ENCODE data around the gene CDH13. TPM values are rescaled to one million over a fixed set of nuclear protein-coding genes. Genes with fewer than 3 reads are reported as not detected.
A peak's percentile ranks its signal among the peaks of the same experiment; 100 is the strongest.

The CDH13 gene
- total RNA-seq, 2 donors from 2014 or later, result 2.9 TPM; not detected in 1

DNA sequence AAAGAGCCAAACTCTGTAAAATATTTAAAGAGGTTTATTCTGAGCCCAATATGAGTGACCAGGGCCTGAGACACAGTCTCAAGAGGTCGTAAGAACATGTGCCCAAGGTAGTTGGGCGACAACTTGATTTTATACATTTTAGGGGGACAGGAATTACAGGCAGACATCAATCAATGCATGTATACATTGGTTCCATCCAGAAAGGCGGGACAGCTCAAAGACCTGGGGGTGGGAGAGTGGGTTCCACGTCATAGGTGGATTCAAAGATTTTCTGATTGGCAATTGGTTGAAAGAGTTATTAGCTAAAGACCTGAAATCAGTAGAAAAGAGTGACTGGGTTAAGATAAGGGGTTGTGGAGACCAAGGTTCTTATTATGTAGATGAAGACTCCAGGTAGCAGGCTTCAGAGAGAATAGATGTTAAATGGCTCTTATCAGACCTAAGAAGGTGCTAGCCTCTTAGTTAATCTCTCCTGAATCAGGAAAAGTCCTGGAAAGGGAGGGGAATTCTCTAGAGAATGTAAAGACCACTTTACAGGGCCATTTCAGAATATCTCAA is 1213.4 kb downstream of the CDH13 start:
- Histone ChIP-seq H3K27ac (no peak overlapping the region), H3K27me3 (no peaks in the 10 kb centered on the region), H3K36me3 (replicated peaks in 1 of 2; ENCODE audit: insufficient read depth in 1 of 2, low read depth in 2 of 2) (no peaks in the 10 kb centered on the region), H3K4me3 (no peak overlapping the region), H3K9me3 (no peaks in the 10 kb centered on the region), H3K4me1 (no peaks in the 10 kb centered on the region)
- no peak for ATAC-seq
- DNase-seq, result no peak
- TF ChIP-seq CTCF (IDR thresholded peaks at IDR 0.05), result no peak
- no peak for TF ChIP-seq POLR2A (IDR thresholded peaks at IDR 0.05)
- intact Hi-C loops (cut with DNase I), result no loop called here
- WGBS, 2 donors, result 67 to 74% methylated on average over 4 of the region's 4 CpGs

- H3K27me3 ChIP-seq, result no peaks in the 10 kb centered on the region
- WGBS, 2 donors, result 61 to 68% methylated on average over 7 of the region's 7 CpGs
- intact Hi-C loops (cut with DNase I), result no loop called here
These were observed 1215.5 kb downstream of the CDH13 start for GRCh38 chr16:83842291-83842690.

GRCh38 chr16:83842756-83843507 is 1216.2 kb downstream of the CDH13 start:
- H3K27me3 ChIP-seq, result no peaks in the 10 kb centered on the region
- no peak overlapping the region for H3K4me3 ChIP-seq
- WGBS, 2 donors, result 42 to 66% methylated on average over 9 of the region's 9 CpGs
- intact Hi-C loops (cut with DNase I), result no loop called here
- DNase-seq (no peak), ATAC-seq (no peak)
- H3K9me3 ChIP-seq, result no peaks in the 10 kb centered on the region
- H3K36me3 ChIP-seq (replicated peaks in 1 of 2; ENCODE audit: insufficient read depth in 1 of 2, low read depth in 2 of 2), result no peaks in the 10 kb centered on the region
- no peaks in the 10 kb centered on the region for H3K4me1 ChIP-seq
- no peak overlapping the region for H3K27ac ChIP-seq
- no peak for TF ChIP-seq POLR2A (IDR thresholded peaks at IDR 0.05)
- no peak for TF ChIP-seq CTCF (IDR thresholded peaks at IDR 0.05)

More at GRCh38 chr16:83842291-83842690, 1215.5 kb downstream of the CDH13 start:
- Histone ChIP-seq H3K4me1 (no peaks in the 10 kb centered on the region), H3K27ac (no peak overlapping the region), H3K4me3 (no peak overlapping the region), H3K36me3 (replicated peaks in 1 of 2; ENCODE audit: insufficient read depth in 1 of 2, low read depth in 2 of 2) (no peaks in the 10 kb centered on the region), H3K9me3 (no peaks in the 10 kb centered on the region)
- DNase-seq (no peak), ATAC-seq (no peak)
- no peak for TF ChIP-seq CTCF (IDR thresholded peaks at IDR 0.05)
- no peak for TF ChIP-seq POLR2A (IDR thresholded peaks at IDR 0.05)

DNA sequence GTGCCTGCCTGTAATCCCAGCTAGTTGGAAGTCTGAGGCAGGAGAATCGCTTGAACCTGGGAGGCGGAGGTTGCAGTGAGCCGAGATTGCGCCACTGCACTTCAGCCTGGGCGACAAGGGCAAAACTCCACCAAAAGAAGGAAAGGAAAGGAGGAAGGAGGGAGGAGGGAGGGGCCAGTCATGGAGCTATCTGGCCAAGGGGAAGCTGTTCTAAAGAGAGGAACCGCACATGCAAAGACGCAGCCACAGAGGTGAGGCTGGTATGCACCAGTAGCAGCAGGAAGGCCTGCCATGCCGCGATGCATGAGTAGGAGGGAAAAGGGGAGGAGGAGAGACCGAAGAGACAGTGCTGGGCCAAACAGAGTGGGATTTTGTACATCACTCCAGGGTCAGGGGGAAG is 1216.9 kb downstream of the CDH13 start:
- no peaks in the 10 kb centered on the region for H3K27me3 ChIP-seq
- intact Hi-C loops (cut with DNase I), result no loop called here
- DNase-seq (peak in 1 of 4 donors; percentile 16), ATAC-seq (no peak)
- H3K9me3 ChIP-seq, result no peaks in the 10 kb centered on the region
- 54 to 67% methylated on average over 10 of the region's 10 CpGs for WGBS, 2 donors
- no peak overlapping the region for H3K27ac ChIP-seq
- H3K36me3 ChIP-seq (replicated peaks in 1 of 2; ENCODE audit: insufficient read depth in 1 of 2, low read depth in 2 of 2), result no peaks in the 10 kb centered on the region
- TF ChIP-seq POLR2A (IDR thresholded peaks at IDR 0.05) (no peak), CTCF (IDR thresholded peaks at IDR 0.05) (no peak)
- H3K4me1 ChIP-seq, result no peaks in the 10 kb centered on the region
- no peak overlapping the region for H3K4me3 ChIP-seq

DNA sequence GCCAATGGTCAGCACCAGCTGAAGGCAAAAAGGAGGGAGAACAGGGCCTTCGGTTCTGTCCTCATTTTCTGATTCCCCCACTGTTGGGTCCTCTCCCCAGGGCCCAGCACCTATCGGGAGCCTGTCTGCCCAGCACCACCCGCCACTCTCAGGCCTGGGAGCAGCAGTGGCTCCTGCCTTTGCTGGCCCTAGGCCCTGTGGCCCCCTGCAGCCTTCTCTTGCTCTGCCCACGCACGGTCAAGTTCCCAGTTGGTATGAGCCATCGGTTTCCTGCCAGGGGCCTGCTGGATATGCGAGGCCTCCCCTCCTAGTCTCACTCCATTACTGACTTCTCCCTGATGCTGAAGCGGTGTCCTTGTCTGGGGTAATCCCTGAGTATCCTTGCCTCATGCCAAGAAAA is 1218.5 kb downstream of the CDH13 start:
- no peaks in the 10 kb centered on the region for H3K36me3 ChIP-seq (replicated peaks in 1 of 2; ENCODE audit: insufficient read depth in 1 of 2, low read depth in 2 of 2)
- 92 to 93% methylated on average over 7 to 8 of the region's 8 CpGs for WGBS, 2 donors
- no peaks in the 10 kb centered on the region for H3K27me3 ChIP-seq
- ATAC-seq (no peak), DNase-seq (no peak)
- no peaks in the 10 kb centered on the region for H3K9me3 ChIP-seq
- no peak overlapping the region for H3K27ac ChIP-seq
- TF ChIP-seq CTCF (IDR thresholded peaks at IDR 0.05), result no peak
- no peak for TF ChIP-seq POLR2A (IDR thresholded peaks at IDR 0.05)
- H3K4me1 ChIP-seq, result no peaks in the 10 kb centered on the region
- intact Hi-C loops (cut with DNase I), result no loop called here
- no peak overlapping the region for H3K4me3 ChIP-seq

Data from body of pancreas (tissue), 4 donors.